ENCODE results near the gene INPP5D.
"Not testable (repeated sequence)": the region's sequence is repeated elsewhere in the genome, so short reads cannot be mapped to it uniquely, and the experiment has no call there.

The INPP5D gene

DNA sequence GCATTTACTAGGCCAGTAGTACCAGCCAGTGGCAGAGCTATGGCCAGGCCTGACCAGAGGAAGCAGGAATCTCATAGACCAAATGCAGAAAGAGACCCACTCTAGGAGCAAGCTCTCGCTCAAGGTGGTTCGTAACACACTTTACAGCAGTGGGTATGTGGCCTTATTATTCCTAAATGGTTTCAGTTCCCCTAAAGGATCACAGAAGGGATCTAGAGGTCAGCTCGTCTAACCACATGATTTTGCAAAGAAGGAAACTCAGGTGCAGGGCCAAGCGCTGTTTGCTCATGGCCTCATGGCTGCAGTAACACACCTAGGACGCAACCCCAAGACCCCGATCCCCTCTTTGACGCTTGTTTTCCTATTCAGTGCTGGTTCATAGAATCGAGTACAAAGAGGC, 125.8 kb downstream of the INPP5D start:
- no peak for DNase-seq

DNA sequence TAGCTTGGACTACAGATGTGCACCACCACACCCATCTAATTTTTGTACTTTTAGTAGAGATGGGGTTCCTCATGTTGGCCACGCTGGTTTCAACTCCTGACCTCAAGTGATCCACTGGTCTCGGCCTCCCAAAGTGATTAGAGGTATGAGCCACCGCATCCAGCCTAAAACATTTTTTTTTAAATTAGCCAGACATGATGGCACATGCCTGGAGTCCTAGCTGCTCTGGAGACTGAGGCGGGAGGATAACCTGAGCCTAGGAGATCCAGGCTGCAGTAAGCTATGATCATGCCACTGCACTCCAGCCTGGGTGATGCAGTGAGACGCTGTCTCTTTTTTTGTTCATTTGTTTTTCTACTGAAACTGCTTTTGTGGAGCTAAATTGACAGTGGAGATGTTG, 126.7 kb downstream of the INPP5D start:
- DNase-seq: no peak

DNA sequence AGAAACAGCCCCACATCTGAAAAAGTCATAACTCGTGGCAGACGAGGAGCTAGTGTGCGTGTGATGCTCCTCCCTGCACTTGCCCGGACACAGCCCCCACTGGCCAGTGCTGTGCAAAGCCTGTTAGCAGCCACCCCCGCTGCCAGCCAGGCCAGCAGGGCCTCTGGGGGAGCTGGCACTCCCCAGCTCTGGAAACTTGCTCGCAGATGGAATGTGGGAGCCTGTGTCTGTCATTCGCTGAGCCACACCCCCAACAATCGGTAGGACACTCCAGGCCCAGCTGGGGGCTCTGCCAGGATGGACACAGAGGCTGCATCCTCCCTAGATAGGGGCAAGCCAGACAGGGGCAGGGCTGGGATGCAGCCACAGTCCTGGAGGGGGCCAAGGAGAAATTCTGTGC, 128.9 kb downstream of the INPP5D start:
- DNase-seq: no peak

DNA sequence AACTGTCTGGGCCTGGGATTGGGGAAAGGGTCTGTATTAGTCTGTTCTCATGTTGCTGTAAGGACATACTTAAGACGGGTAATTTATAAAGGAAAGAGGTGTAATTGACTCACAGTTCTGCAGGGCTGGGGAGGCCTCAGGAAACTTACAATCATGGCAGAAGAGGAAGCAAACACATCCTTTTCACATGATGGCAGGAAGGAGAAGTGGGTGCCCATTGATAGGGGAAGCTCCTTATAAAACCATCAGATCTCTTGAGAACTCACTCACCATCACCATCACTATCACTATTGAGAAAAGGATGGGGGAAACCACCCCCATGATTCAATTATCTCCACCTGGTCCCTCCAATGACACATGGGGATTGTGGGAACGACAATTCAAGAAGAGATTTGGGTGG, 130.9 kb downstream of the INPP5D start:
- DNase-seq: not testable (repeated sequence)

DNA sequence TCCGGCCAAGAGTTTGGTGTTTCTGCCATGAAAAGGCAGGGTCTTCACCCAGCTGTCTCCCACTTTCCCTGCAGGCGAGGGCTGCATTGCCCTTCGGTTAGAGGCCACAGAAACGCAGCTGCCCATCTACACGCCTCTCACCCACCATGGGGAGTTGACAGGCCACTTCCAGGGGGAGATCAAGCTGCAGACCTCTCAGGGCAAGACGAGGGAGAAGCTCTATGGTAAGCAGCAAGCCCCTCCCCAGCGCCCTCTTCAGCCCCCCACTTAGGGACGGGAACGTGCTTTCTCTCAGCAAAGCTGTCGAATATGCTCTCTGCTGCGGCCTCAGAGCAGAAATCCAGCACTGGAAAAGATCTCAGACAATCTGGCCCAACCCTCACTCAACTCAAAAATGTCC, 133.6 kb downstream of the INPP5D start:
- DNase-seq: no peak

DNA sequence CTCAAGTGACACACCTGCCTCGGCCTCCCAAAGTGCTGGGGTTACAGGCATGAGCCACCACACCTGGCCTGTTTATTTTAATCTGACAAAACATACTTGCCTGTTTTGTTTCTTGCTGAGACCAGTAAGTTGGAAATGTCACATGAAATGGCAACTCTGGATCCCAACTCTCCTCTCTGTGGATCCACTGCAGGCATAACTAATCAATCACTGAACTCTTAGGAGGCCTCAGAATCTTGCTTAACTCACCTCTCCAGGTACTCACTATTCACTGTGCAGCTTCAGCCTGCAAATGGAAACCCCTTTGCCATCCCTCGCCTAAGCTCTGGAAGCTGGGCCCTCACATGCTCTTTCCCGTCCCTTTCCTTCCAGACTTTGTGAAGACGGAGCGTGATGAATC, 134.9 kb downstream of the INPP5D start:
- DNase-seq: no peak

DNA sequence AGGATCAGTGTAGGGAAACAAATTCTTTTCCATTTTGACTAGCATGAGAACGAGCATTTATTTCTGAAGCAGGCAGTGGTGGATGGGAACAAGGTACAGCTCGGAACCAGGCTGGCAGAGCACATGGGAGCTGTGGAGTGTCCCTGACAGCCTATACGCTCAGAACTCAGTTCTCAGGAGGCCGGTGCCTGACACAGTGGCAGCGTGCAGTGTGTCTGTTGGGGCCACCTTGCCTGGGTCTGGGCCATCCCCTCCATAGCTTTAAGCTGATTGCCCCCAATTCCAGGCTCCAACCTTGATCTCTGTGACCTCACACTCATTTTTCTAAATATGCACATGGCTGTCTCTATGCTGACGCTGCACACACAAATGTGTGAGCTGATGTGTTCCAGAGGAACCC, 136.9 kb downstream of the INPP5D start:
- no peak for DNase-seq

DNA sequence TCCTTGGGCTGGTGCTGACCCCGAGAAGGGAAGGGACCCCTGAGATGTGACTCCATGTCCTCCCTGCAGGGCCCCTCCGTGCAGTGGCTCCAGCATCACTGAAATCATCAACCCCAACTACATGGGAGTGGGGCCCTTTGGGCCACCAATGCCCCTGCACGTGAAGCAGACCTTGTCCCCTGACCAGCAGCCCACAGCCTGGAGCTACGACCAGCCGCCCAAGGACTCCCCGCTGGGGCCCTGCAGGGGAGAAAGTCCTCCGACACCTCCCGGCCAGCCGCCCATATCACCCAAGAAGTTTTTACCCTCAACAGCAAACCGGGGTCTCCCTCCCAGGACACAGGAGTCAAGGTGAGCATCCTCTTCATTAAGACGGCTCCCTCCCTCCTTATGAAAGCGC, 137.9 kb downstream of the INPP5D start:
- DNase-seq: no peak

DNA sequence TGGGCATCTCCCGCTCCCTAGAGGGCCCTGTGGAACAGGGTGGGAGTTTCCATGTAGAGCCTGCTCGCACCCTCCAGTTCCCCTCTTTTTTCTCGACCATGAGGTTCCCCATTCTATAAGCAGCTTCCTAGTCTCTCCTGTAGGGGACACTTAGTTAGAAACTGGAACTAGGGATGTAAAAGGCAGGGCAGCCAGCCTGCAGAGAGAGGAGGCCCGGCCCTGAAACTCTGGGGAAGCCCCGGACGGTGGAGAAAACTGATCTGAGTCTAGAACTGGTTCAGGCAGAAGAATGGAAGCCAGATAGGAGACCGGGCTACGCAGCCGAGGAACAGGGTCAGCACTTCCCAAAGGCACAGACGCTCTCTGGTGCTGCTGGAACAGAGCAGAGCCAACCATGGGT, 139.7 kb downstream of the INPP5D start:
- no peak for DNase-seq

DNA sequence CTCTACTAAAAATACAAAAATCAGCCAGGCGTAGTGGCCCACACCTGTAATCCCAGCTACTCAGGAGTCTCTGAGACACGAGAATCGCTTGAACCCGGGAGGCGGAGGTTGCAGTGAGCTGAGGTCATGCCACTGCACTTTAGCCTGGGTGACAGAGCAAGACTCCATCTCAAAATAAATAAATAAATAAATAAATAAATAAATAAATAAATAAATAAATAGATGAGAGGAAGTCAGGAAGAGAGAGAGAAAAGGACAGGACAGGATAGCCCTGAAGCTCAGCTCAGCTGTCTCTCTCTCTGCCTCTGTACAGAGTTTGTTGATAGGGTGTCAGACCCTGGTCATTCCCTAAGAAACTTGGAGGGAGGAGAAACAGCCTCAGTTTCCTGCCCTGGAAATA, 140.6 kb downstream of the INPP5D start:
- not testable (repeated sequence) for DNase-seq

DNA sequence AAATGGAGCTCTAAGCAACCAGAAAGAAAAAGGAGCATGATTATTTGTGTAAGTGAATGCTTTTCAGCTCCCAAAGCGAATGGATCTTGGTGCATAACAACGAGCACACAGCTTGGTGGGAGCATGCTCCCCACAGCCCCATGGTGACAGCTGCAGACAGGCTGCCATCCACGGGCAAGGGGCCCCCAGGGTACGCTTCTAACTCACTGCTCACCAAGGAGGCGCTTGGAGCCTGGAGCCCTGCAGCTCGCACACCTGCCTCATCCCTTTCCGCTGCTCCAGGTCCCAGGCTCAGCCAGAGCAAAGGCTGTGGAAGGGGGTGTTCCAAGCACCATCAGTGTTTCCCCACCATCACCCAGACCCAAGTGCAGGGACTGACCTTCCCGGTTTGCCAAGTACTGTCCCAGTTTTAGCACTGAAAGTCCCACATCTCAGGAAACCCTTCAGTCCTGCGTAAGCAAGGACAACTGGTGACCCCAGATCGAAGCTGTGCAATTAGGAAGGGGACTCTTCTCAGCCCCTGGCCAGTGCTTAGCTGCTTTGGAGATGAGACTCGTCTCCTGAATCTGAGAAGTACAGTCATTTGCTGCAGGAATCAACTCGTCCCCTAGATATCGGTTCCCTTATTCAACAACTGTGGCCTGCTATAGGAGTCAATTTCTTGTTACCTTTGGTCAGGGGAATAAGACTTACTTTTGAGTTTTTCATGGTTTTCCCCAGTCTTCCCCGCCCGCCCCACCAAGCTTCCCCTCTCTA, 141.3 kb downstream of the INPP5D start:
- DNase-seq: no peak

DNA sequence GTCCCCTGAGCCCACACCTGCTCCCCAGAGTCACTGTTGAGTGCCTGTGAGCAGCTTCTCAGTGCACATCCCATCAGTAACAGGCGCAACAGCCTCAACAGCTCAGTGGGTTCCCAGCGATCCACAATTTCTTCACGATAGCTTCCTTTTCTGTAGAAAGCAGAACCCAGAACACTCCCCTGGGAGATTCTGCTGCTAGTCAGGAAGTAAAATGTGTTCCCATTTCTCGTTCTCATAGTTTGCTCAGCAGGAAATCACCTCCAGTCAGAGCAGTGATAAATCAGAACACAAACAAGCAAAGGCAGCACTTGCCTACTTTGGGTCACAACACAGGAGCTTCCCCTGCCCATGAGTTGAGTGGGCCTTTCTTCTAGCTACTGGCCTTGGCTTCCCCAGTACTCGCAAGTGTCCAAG, 142.4 kb downstream of the INPP5D start:
- no peak for DNase-seq

DNA sequence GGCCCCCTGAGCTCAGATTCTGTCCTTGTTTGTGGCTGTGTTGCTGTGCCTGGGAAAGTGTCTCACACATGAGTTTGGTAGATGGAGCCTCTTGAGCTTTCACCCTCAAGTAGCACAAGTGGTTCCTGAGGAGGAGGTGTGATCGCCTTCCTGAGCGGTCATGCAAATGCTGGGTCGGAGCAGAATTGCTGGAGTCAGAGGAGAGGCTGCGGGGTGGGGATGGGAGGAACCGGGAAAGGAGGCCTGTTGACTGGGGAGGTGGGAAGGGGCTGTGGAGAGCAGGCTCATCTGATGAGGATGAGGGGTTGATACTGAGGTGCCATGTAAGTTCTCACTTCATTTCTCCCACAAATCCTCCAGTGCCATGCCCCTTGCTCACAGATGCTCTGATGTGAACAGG, 142.9 kb downstream of the INPP5D start:
- no peak for DNase-seq

DNA sequence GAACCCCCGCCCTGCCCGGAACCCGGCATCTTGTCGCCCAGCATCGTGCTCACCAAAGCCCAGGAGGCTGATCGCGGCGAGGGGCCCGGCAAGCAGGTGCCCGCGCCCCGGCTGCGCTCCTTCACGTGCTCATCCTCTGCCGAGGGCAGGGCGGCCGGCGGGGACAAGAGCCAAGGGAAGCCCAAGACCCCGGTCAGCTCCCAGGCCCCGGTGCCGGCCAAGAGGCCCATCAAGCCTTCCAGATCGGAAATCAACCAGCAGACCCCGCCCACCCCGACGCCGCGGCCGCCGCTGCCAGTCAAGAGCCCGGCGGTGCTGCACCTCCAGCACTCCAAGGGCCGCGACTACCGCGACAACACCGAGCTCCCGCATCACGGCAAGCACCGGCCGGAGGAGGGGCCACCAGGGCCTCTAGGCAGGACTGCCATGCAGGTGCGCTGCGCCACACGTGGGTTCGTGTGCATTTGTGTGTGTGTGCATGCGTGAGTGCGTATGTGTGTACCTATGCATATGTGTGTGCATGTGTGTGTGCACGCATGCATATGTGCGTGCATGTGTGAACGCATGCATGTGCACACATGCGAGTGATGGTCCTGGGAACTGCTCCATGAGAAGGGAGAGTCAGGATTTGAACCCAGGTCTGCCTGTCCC, 144.3 kb downstream of the INPP5D start:
- DNase-seq: no peak

DNA sequence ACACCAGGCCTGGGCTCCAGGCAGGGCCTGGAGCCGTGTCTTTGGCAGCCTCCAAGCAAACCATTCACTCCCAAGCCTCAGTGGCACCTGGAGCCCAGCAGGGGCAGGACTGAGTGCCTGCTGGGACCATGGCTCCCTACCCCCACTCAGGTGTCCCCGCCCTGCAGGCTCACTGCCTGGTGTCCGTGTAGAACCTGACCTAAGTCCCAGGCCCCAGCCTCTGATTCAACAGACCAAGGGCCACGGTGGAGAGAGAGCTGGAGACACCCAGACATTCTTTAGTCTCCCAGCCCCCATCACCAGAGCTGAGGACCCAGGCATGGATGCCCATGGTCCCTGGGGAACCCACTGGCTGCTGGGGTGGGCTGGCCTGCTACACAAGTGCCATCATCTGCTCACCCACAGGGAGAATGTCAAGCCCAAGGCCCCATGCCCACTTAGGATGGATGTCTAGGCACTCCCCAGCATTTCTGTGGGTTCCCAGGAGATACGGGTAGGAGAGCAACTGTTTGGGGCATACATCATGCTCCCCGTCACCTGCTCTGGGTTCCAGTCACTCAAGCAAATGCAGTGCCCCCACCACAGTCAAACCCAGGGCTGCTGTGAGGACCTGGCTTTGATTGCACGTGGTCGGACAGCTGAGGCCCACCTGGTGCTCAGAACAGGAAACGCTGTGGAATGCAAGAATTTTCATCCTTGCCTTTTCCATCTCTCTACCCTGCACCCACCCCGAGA, 148.4 kb downstream of the INPP5D start:
- DNase-seq: no peak

DNA sequence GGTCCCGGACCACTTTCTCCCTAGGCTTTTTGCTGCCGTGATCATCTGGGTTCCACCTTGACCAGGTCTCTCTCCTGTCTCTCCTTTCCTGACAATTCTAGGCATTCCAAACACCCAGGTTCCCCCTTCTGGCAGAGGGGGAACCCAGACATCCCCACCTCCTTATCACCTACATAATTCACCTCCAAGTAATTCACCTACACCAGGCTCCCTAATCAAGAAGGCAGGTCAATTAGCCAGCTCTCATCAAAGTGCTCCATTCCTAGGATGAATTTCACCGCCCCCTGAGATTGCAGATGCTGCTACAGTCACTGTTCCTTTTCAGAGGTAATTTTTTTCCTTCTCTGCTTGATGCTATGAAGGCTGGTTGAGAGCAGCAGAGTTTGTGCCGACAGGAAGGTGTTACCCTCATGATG, 149.0 kb downstream of the INPP5D start:
- DNase-seq: no peak

DNA sequence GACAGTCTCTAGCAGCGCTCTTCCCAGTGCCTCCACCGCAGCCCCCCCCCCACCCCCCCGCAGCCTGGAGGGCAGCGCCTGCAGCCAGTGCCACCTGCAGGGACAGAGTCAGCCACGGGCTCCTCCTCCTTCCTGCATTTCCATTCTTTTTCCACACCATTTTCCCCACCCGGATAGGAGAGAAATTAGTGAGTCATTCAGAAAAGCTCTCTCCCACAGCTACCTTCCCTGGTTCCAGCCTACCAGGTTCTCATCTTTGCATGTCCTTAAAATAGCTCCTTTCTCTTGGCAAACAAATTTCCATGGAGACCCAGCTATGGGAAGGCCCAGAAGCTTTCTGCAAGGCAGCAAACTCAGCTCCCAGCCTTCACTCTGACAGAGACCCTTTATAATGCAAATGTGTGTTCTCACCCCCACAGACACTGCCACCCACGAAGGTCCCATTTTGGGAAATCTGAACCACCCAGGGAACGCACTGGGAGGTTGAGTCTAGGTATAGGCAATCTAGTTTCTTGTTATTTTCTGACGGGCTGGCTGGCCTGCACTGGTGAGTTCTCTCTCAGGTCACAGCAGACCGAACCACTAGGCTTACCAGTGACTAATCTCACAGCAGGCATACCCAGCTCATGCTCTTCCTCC, 149.5 kb downstream of the INPP5D start:
- no peak for DNase-seq

DNA sequence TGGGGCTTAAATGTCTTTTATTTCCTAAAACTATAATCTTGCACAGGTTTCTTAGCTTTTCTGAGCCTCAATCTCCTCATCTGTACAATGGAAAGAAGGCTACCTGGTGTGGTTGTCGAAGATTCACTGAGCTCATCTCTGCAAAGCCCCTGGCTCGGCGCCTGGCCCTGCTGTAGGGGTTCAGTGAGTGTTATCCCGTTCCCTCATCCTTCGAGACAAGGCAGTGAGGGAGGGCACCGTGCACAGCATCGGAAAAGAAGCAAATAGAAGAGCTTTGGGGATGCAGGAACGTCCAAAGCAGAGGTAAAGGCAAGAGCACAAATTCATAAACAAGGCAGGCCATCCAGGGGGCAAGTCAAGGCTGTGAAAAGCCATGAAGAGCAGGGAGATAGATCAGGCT, 150.1 kb downstream of the INPP5D start:
- no peak for DNase-seq

DNA sequence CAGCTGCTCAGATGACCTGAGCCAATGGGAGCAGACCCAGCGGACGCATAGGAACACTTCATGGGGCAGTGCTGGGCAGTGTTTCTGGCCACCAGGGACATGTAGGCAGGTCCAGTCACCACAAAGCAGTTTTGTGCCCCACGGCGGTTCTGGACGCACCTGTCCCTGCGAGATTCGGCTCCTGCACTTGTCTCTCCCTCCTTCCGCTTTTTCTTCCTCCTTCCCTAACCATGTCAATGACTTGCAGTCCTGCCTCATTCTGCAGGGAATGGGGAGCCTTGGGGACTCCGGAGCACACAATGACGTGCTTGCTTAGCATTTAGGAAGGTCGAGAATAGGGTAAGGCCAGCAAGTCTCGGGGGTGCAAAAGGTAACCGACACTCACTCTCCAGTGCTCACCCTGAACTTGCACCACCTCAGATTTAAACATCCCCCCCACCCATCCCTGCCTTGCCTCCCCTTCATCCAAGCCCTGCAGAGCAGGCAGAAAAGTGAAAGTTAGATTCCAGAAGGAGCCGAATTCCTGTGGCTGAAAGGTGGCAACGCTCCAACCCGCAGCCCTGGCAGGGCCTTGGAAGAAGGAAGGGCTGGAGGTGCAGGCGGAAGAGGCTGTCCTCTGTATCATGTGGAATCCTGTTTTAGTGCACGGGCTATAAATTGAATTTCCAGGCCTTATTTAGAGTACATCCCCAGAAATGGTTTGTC, 150.9 kb downstream of the INPP5D start:
- no peak for DNase-seq

DNA sequence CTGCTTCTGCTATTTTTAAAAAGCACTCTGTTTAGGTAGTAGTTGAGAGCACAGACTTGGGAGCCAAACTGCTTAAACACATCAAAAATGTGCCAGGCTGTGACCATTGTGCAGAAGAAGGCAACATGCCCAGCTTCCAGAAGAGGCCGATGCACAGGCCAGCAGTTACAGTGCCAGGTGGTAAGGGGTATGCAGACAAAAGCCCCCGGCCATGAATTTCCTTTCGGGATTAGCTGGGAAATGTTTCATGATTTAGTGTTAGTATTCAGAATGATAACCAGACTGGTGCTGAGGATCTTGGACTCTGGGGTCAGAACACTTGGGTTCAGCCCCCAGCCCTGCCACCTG, 151.4 kb downstream of the INPP5D start:
- DNase-seq: no peak

DNA sequence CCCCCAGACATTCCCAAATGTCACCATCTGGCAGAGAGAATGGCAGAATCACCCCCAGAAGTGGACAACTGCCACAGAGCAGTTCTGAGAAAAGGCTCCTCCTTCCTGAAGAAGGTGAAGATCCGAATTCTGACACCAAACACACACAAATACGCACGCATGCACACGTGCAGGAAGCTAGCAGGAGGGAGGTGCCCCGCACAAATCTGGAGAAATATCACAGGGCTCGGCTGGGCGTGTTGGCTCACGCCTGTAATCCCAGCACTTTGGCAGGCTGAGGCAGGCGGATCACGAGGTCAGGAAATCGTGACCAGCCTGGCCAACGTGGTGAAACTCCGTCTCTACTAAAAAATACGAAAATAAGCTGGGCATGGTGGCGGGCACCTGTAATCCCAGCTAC, 152.9 kb downstream of the INPP5D start:
- DNase-seq: no peak

DNA sequence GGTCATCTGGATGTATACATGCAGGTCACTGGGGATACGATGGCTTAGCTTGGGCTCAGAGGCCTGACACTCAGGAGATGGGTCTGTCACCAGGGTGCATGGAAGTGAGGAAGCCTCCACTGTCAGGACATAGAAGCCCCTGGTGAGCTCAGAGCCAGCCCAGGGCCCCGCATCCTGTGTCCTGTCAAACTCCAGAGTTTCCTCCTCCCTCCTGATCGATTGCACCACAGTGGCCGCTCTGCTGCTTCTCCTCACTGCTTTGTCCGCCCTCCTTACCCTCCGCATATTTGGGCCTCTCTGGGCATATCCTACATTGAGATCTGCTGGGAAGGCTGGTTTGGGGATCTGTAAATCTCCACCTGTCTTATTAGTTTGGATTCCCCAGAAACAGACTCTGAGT, 153.8 kb downstream of the INPP5D start:
- DNase-seq: no peak

DNA sequence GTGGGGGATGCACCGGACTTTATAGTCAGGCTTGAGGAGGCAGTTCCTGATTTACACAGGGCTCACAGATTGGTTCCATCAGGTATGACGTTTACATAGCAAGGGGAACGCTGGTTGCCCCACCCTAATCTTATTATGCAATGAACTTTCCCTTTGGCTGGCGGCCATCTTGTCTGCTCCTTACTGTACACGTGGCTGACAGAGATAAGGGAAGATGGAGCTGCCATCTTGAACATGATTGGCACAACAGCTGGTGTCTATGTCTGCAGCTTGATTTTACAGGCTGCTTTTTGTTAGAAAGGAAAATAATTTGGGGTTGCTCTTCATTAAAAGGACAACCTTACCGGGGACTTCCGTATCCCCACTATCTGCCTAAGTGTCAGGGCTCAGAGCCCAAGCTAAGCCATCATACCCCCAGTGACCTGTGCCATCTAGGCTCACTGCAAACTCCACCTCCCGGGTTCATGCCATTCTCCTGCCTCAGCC, 157.8 kb downstream of the INPP5D start:
- no peak for DNase-seq
